ENCODE measurements around the gene ZNF239. TPM values are rescaled to one million over a fixed set of nuclear protein-coding genes. Genes with fewer than 3 reads are reported as not detected.

Gene ZNF239
- total and polyA plus RNA-seq, 2 donors (not counting 3 experiments of a cell fraction or from before 2014, with no cell fraction given): 0.30 to 0.51 TPM

DNA sequence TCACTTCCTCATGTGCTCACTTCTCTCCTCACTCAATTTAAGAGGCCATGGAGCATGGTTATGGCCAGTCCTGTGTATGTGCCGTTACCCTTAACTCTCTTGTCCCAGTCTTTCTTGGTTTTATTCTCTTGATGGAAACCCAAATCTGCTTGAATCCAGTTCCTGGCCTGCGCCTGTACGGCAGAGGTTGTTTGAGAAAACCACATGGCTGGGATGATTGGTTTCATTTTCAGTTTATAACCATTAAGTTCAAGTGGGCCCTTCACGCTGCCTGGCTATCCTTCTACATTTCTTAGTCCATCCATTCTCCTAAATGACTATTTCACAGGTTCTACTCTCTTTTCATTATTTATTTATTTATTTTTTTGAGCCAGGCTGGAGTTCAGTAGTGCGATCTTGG, 1.6 kb upstream of the ZNF239 start:
- dilution Hi-C loops (cut with MboI; ENCODE audit: extremely low pct_ligation_motif_present, low sequenced_read_pairs): no loop called here
- POLR2A ChIA-PET: no interaction called here

More for the DNA sequence above, 1.6 kb upstream of the ZNF239 start:
- no peaks in the 10 kb centered on the region for H3K9me1 ChIP-seq (replicated peaks; ENCODE audit: control insufficient read depth, extremely low read depth, insufficient read depth, low read length)
- H3K4me2 ChIP-seq (ENCODE audit: insufficient read depth, low read length): no peak overlapping the region
- no peak overlapping the region for H2AFZ ChIP-seq (ENCODE audit: low read depth, low read length)
- no peak for FAIRE-seq
- H3K9me3 ChIP-seq (replicated peaks; ENCODE audit: control insufficient read depth, insufficient read depth, low read length): no peaks in the 10 kb centered on the region
- intact Hi-C loops (cut with micrococcal nuclease): no loop called here
- H3K27ac ChIP-seq (ENCODE audit: insufficient read depth, low read depth, low read length): no peak overlapping the region
- no TSS peak for BruUV-seq (replicated peaks)
- H4K20me1 ChIP-seq (replicated peaks; ENCODE audit: control insufficient read depth, extremely low read depth, insufficient read depth, low read length): no peaks in the 10 kb centered on the region
- CTCF ChIA-PET: no interaction called here
- no peaks in the 10 kb centered on the region for H3K79me2 ChIP-seq (ENCODE audit: control insufficient read depth, insufficient read depth, low read length)
- H3K4me1 ChIP-seq (ENCODE audit: control insufficient read depth, extremely low read depth, insufficient read depth, low read length): peaks cover 6% of the 10 kb centered on the region
- H3K4me3 ChIP-seq (replicated peaks in 1 of 3; ENCODE audit: insufficient read depth in 1 of 3, low read depth in 1 of 3, low read length in 3 of 3): no peak overlapping the region
- peaks cover 0 to 20% of the 10 kb centered on the region in 2 experiments for H3K27me3 ChIP-seq (ENCODE audit: control insufficient read depth in 2 of 2, insufficient read depth in 2 of 2, low read length in 2 of 2)
- no peak for DNase-seq (ENCODE audit: low read depth, low spot score)
- H3K36me3 ChIP-seq (ENCODE audit: control insufficient read depth in 2 of 2, extremely low read depth in 1 of 2, insufficient read depth in 2 of 2, low read length in 2 of 2): no peaks in the 10 kb centered on the region
- TF ChIP-seq MYC (IDR thresholded peaks at IDR 0.05; ENCODE audit: low read depth, low read length): no peak
- TF ChIP-seq, protein P1, sequence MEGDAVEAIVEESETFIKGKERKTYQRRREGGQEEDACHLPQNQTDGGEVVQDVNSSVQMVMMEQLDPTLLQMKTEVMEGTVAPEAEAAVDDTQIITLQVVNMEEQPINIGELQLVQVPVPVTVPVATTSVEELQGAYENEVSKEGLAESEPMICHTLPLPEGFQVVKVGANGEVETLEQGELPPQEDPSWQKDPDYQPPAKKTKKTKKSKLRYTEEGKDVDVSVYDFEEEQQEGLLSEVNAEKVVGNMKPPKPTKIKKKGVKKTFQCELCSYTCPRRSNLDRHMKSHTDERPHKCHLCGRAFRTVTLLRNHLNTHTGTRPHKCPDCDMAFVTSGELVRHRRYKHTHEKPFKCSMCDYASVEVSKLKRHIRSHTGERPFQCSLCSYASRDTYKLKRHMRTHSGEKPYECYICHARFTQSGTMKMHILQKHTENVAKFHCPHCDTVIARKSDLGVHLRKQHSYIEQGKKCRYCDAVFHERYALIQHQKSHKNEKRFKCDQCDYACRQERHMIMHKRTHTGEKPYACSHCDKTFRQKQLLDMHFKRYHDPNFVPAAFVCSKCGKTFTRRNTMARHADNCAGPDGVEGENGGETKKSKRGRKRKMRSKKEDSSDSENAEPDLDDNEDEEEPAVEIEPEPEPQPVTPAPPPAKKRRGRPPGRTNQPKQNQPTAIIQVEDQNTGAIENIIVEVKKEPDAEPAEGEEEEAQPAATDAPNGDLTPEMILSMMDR (IDR thresholded peaks at IDR 0.05; ENCODE audit: extremely low read depth in 1 of 2, insufficient read depth in 1 of 2, low read depth in 1 of 2, low read length in 2 of 2): no peak
- TF ChIP-seq POLR2A (IDR thresholded peaks at IDR 0.05; ENCODE audit: low read depth, low read length): no peak
- TF ChIP-seq EZH2 (IDR thresholded peaks at IDR 0.05; ENCODE audit: borderline replicate concordance, low read depth, low read length, severe bottlenecking): no peak
- TF ChIP-seq MAX (IDR thresholded peaks at IDR 0.05; ENCODE audit: insufficient read depth, insufficient read length): no peak
- TF ChIP-seq FOS (IDR thresholded peaks at IDR 0.05; ENCODE audit: borderline replicate concordance, insufficient read depth, low read length): no peak
- TF ChIP-seq GATA2 (IDR thresholded peaks at IDR 0.05; ENCODE audit: insufficient read depth, insufficient read length, low read depth, low read length): no peak
- TF ChIP-seq POLR2AphosphoS5 (IDR thresholded peaks at IDR 0.05; ENCODE audit: insufficient read depth, low read depth, low read length): no peak
- no peak overlapping the region for H3K9ac ChIP-seq (replicated peaks; ENCODE audit: extremely low read depth, insufficient read depth, low read length)
